ENCODE data around the gene MYO15A.

The MYO15A gene

GRCh38 chr17:18100616-18101015 lies 7.9 kb upstream of the MYO15A start (continued):
- TF ChIP-seq PRDM10 (tag by site-specific recombination; IDR thresholded peaks at IDR 0.05) (no peak), OSR2 (tag by site-specific recombination; IDR thresholded peaks at IDR 0.05) (no peak), SCRT2 (tag by site-specific recombination; IDR thresholded peaks at IDR 0.05) (no peak), ZNF785 (tag by site-specific recombination; IDR thresholded peaks at IDR 0.05) (no peak), ZNF341 (tag by site-specific recombination; IDR thresholded peaks at IDR 0.05; ENCODE audit: low read depth) (no peak), ZNF580 (tag by site-specific recombination; IDR thresholded peaks at IDR 0.05) (no peak), ZNF624 (tag by site-specific recombination; IDR thresholded peaks at IDR 0.05) (no peak)

- ChIA-PET CTCF (interaction anchor here (0.6 to 1.1 kb wide), 2 partner anchors 13 to 28 kb away, joined by 3 read pairs; no protein-coding TSS in a partner anchor), POLR2A (no interaction called here)
- TF ChIP-seq ZNF791 (tag by site-specific recombination; IDR thresholded peaks at IDR 0.05) (no peak), ZNF214 (tag by site-specific recombination; IDR thresholded peaks at IDR 0.05; ENCODE audit: borderline replicate concordance) (no peak), ZBTB21 (tag by site-specific recombination; IDR thresholded peaks at IDR 0.05) (no peak), ZFP41 (tag by site-specific recombination; IDR thresholded peaks at IDR 0.05; ENCODE audit: borderline replicate concordance) (no peak), SALL2 (tag by site-specific recombination; IDR thresholded peaks at IDR 0.05; ENCODE audit: borderline replicate concordance) (no peak), ZNF48 (tag by site-specific recombination; IDR thresholded peaks at IDR 0.05) (no peak), ZSCAN18 (tag by site-specific recombination; IDR thresholded peaks at IDR 0.05) (no peak), ZFP37 (tag by site-specific recombination; IDR thresholded peaks at IDR 0.05) (no peak), KLF17 (tag by site-specific recombination; IDR thresholded peaks at IDR 0.05) (no peak), ZNF121 (tag by site-specific recombination; IDR thresholded peaks at IDR 0.05) (no peak), ZNF580 (tag by site-specific recombination; IDR thresholded peaks at IDR 0.05) (no peak), TSHZ1 (tag by site-specific recombination; IDR thresholded peaks at IDR 0.05; ENCODE audit: borderline replicate concordance) (no peak)
- peaks cover 8 to 97% of the 10 kb centered on the region in 2 experiments for H3K36me3 ChIP-seq (ENCODE audit: control insufficient read depth in 2 of 2, insufficient read depth in 1 of 2, low read length in 2 of 2)
- no peak overlapping the region for H3K4me3 ChIP-seq (ENCODE audit: low read depth, low read length)
- no peaks in the 10 kb centered on the region for H3K4me1 ChIP-seq (ENCODE audit: control insufficient read depth, insufficient read depth, low read length)
- no peak overlapping the region for H3K27ac ChIP-seq (ENCODE audit: extremely low read depth, low read depth, low read length)
- H3K9me3 ChIP-seq (ENCODE audit: control insufficient read depth, insufficient read depth, low read depth, low read length): no peaks in the 10 kb centered on the region
These were observed 6.7 kb upstream of the MYO15A start for GRCh38 chr17:18101828-18102227.

All from HEK293 (cell line).